RWPE1 (cell line): ENCODE measurements around the gene BARD1.
"Not testable (repeated sequence)": the region's sequence is repeated elsewhere in the genome, so short reads cannot be mapped to it uniquely, and the experiment has no call there.

Experiments used
- CTCF ChIA-PET: fragments of 350-600 bp; sonication (Branson Sonifier 250); formaldehyde crosslinking; extraction: SDS; loops from one replicate; lab custom pipeline; 2021; lab: Yijun Ruan, JAX
- POLR2A ChIA-PET: fragments of 400-600 bp; formaldehyde crosslinking; extraction: SDS; loops from one replicate; lab custom pipeline; 2020; ENCODE audit warnings: antibody characterized with exemption; ENCODE audit not compliant: low non-redundant PET; lab: Yijun Ruan, JAX
- DNase-seq: peaks from one replicate; pipeline ENCODE4 v3.0.0; 2012; ENCODE audit warnings: low spot score
- H3K27ac ChIP-seq: fragments of 450-650 bp; 2 replicates; pipeline ENCODE4 v1.5.1; 2017
- TF ChIP-seq, protein P1 (sequence below): fragments of 450-650 bp; conservative IDR thresholded peaks from 2 replicates; pipeline ENCODE4 v1.5.1; 2017; ENCODE audit warnings: low read depth, mild to moderate bottlenecking

Gene BARD1

DNA sequence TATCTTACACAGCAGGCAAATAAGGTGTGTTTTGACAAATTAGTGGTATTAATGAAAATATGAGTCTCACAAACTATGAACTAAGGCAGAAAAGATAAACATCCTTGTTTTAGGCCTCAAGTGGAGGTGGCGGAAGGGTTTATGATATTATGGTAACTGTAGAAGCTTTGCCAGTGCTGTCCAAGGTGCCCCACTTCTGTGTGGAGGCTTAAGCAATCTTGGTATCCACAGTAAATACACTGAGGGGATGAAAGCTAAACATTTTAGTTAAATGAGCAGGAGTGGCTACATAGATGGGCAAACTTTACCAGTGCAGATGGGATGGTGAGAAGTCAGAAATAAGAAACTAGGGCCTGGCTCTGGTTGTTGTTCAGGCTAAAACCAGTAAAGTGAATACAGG lies 84.7 kb downstream of the BARD1 start:
- ChIA-PET CTCF (no interaction called here), POLR2A (no interaction called here)

DNA sequence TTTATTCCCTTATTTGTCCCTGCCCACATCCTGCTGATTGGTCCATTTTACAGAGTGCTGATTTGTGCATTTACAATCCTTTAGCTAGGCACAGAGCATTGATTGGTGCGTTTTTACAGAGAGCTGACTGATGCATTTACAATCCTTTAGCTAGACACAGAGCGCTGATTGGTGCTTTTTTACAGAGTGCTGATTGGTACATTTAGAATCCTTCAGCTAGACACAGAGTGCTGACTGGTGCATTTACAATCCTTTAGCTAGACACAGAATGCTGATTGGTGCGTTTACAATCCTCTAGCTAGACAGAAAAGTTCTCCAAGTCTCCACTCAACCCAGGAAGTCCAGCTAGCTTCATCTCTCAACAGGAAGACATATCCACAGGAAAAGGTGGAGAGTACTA lies 91.6 kb downstream of the BARD1 start:
- CTCF ChIA-PET, result interaction anchor here (0.7 to 1.2 kb wide), 2 partner anchors 8 to 194 kb away, joined by 4 to 6 read pairs; no protein-coding TSS in a partner anchor

More for the DNA sequence above, 84.7 kb downstream of the BARD1 start:
- TF ChIP-seq, protein P1, sequence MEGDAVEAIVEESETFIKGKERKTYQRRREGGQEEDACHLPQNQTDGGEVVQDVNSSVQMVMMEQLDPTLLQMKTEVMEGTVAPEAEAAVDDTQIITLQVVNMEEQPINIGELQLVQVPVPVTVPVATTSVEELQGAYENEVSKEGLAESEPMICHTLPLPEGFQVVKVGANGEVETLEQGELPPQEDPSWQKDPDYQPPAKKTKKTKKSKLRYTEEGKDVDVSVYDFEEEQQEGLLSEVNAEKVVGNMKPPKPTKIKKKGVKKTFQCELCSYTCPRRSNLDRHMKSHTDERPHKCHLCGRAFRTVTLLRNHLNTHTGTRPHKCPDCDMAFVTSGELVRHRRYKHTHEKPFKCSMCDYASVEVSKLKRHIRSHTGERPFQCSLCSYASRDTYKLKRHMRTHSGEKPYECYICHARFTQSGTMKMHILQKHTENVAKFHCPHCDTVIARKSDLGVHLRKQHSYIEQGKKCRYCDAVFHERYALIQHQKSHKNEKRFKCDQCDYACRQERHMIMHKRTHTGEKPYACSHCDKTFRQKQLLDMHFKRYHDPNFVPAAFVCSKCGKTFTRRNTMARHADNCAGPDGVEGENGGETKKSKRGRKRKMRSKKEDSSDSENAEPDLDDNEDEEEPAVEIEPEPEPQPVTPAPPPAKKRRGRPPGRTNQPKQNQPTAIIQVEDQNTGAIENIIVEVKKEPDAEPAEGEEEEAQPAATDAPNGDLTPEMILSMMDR, result no peak
- DNase-seq, result no peak
- H3K27ac ChIP-seq, result no peak overlapping the region

DNA sequence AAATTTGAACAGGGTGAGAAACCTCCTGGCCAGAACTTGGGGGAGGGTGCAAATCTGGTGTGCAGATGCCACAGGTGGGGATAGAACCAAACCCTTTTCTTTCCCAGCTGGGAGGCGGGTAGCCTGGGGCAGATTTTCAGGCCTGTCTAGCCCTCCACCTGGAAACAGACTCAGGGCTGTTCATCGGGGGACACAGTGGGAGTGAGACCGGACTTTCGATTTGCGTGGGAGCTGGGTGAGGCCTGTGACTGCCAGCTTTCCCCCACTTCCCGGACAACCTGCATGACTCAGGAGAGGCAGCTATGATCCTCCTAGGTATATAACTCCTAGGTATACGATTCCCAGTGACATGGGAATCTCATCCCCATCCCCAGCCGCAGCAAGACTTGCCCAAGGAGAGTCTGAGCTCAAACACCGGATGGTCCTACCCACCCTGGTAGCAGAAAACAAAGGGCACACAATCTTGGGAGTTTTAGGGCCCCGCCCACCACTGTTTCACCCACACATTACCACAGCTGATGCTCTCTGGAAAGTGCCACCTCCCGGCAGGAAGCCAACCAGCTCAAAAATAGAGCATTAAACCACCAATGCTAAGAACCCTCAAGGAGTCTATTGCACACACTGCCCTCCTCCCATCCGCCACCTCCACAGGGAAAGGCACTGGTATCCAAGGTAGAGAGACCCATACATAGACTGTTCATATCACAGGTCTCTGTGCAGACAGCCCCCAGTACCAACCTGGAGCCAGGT lies 92.5 kb downstream of the BARD1 start:
- TF ChIP-seq, protein P1, result no peak
- CTCF ChIA-PET, result interaction anchor here (1.2 kb wide), 1 partner anchor 9 kb away, joined by 6 read pairs; no protein-coding TSS in a partner anchor
- DNase-seq, result no peak
- POLR2A ChIA-PET, result no interaction called here
- 0 out of 2 replicates have a peak overlapping the region, but pooled peaks have one; percentile 9 for H3K27ac ChIP-seq

More for the DNA sequence above, 91.6 kb downstream of the BARD1 start:
- POLR2A ChIA-PET, DNase-seq, H3K27ac ChIP-seq: not testable (repeated sequence)

DNA sequence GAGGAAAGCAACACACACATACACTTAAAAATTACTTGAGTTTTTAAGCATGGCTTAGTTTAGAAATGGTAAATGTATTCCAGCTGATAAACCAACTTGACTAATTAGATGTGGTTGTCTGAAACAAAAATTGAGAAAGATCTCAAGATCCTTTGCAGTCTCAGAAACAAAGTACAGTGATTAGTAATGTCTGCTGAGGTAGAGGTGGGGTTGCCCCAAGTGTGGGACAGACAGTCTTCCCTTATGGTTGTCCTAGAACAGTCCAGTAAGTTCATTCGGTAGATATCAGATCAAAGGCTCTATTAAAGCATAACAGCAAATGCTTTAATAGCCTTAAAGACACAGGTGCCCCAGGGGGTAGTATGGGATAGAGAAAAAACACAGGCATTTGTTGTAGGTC lies 94.5 kb downstream of the BARD1 start:
- no peak overlapping the region for H3K27ac ChIP-seq
- ChIA-PET POLR2A (no interaction called here), CTCF (no interaction called here)
- DNase-seq, result no peak
- TF ChIP-seq, protein P1, result no peak

DNA sequence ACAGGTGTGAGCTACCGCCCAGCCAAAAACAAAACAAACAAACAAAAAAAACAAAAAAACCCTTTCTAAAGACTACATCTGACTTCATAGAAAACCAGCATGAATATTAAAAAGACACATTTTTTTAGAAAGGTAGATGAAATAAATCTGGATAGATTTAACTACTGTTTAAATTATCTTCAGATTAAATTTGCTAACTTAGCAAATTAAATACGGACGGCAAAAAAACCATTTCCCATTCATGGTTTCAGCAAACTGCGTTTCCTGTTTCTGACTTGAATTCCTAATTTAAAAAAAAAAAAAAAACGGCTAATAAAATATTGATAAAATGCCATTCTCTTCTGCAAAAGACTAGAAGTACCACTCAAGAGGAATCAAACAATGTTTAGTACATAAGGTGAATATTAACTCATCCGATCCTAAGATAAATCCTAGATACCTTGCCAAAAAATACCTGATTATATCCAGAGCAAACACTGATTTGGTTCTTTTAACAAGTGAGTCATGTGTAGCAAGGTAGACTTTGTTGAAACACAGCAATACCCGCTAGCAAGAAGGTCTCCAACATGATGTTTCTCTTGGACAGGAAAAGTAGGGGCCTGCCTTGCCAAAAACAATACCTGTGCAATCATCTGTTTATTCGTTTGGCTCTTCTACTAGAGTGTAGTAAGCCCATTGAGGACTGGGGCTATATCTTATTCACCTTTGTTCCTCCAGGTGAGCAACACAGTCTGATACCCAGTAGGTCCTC lies 96.2 kb downstream of the BARD1 start:
- POLR2A ChIA-PET, result no interaction called here
- TF ChIP-seq, protein P1, result no peak
- no peak for DNase-seq
- H3K27ac ChIP-seq, result no peak overlapping the region
- CTCF ChIA-PET, result no interaction called here

DNA sequence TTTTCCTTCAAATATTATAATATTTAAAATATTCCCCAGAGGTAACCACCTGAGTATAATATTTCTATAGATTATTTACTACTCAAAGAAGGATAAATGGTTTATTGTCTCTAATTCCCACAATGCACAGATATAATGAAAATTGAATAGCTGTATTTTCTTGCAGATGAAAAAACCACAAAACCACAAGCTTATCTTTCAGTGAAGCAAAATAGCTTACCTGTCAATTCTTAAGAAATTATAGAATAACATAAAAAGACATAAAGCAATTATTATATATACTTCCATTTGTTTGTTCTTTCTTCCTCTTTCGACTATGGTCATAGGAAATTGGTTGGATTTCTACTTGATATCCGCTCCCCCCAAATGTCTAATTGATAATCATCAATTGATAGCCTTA lies 98.8 kb downstream of the BARD1 start:
- DNase-seq, result no peak
- H3K27ac ChIP-seq, result no peak overlapping the region
- ChIA-PET POLR2A (no interaction called here), CTCF (interaction anchor here (0.6 kb wide), 1 partner anchor 9 kb away, joined by 3 read pairs; no protein-coding TSS in a partner anchor)
- TF ChIP-seq, protein P1, result no peak

DNA sequence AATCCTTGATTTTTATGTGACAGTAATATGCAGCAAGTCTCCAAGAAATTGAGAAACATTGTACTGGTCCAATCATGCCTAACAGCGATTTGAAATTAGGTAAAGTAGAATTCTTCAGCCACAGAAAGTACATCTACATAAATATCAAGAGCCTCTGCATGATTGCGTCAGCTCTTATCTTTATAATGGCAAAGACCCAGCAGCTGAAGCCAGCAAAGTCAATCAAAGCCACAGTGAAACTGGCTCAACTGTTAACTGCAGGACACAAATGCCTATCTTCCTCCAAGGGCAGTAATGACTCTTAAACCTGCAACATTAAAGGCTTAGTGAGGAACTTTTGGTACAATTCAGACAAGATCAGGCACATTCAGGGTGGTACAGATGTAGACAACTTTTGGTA lies 102.5 kb downstream of the BARD1 start:
- H3K27ac ChIP-seq, result no peak overlapping the region
- CTCF ChIA-PET, result no interaction called here
- POLR2A ChIA-PET, result no interaction called here
- TF ChIP-seq, protein P1, result no peak
- DNase-seq, result no peak
